22Rv1 (cell line): ENCODE data around the gene ITPR2.

Experiments
- CTCF ChIP-seq: fragments of 450-650 bp; IDR thresholded peaks from 2 replicates; pipeline ENCODE4 v1.5.1; 2017; ENCODE audit warnings: mild to moderate bottlenecking
- ZFX ChIP-seq: fragments of 450-650 bp; IDR thresholded peaks from 2 replicates; pipeline ENCODE4 v1.6.1; 2017; ENCODE audit warnings: antibody characterized with exemption, borderline replicate concordance

GRCh38 chr12:26648999-26649398 lies 184.0 kb downstream of the ITPR2 start:
- no peak for TF ChIP-seq CTCF
- no peak for TF ChIP-seq ZFX
